Measurements from ENCODE around the gene INPP4B. TPM values are rescaled to one million over a fixed set of nuclear protein-coding genes. Genes with fewer than 3 reads are reported as not detected.

The INPP4B gene
- total RNA-seq, 2 experiments from 2014 or later: not detected

DNA sequence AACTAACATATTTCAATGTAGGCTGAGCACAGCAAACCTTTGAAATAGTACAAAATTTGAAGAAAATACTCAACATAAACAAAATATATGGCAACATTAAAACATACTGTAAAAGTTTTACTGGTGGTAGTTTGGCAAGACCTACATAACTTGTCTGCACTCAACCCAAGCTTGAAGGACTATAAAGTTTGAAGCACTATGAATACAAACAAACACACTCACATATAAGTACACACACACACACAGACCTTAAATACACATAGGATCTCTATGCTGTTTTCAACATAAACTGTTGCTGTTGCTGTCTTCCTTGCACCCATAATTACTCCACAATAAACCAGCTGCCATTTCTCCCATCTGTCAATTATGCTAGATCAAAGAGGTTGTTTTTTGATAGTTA, 620.1 kb downstream of the INPP4B start:
- TF ChIP-seq, protein P1, sequence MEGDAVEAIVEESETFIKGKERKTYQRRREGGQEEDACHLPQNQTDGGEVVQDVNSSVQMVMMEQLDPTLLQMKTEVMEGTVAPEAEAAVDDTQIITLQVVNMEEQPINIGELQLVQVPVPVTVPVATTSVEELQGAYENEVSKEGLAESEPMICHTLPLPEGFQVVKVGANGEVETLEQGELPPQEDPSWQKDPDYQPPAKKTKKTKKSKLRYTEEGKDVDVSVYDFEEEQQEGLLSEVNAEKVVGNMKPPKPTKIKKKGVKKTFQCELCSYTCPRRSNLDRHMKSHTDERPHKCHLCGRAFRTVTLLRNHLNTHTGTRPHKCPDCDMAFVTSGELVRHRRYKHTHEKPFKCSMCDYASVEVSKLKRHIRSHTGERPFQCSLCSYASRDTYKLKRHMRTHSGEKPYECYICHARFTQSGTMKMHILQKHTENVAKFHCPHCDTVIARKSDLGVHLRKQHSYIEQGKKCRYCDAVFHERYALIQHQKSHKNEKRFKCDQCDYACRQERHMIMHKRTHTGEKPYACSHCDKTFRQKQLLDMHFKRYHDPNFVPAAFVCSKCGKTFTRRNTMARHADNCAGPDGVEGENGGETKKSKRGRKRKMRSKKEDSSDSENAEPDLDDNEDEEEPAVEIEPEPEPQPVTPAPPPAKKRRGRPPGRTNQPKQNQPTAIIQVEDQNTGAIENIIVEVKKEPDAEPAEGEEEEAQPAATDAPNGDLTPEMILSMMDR (conservative IDR thresholded peaks at IDR 0.05; ENCODE audit: low read length): no peak
- no peak for TF ChIP-seq EZH2phosphoT487 (IDR thresholded peaks at IDR 0.05; ENCODE audit: borderline replicate concordance, low read depth, low read length)
- no peak overlapping the region for H3K4me3 ChIP-seq (ENCODE audit: low read depth, low read length, poor library complexity, severe bottlenecking)
- DNase-seq (ENCODE audit: low spot score): no peak
- POLR2A ChIA-PET: no interaction called here
- no peaks in the 10 kb centered on the region for H3K36me3 ChIP-seq (ENCODE audit: insufficient read depth, low read length)
- H3K79me2 ChIP-seq (ENCODE audit: insufficient read depth, low read depth, low read length): no peaks in the 10 kb centered on the region
- H3K9me2 ChIP-seq (ENCODE audit: insufficient read depth, low read length): no peaks in the 10 kb centered on the region
- H3K4me2 ChIP-seq (ENCODE audit: low read length): no peak overlapping the region
- H3K4me1 ChIP-seq (ENCODE audit: insufficient read depth, low read length, poor library complexity, severe bottlenecking): no peaks in the 10 kb centered on the region
- no peaks in the 10 kb centered on the region for H4K20me1 ChIP-seq (ENCODE audit: insufficient read depth, low read length)
- H2AFZ ChIP-seq (ENCODE audit: low read length): no peak overlapping the region
- CTCF ChIA-PET (ENCODE audit: unreplicated experiment): no interaction called here
- H3K27ac ChIP-seq (ENCODE audit: low read depth, low read length, poor library complexity, severe bottlenecking): no peak overlapping the region
- no TSS peak for BruUV-seq (replicated peaks)
- intact Hi-C loops (cut with micrococcal nuclease; ENCODE audit: unreplicated experiment): no loop called here
- no peaks in the 10 kb centered on the region for H3K9me3 ChIP-seq (ENCODE audit: low read length)

DNA sequence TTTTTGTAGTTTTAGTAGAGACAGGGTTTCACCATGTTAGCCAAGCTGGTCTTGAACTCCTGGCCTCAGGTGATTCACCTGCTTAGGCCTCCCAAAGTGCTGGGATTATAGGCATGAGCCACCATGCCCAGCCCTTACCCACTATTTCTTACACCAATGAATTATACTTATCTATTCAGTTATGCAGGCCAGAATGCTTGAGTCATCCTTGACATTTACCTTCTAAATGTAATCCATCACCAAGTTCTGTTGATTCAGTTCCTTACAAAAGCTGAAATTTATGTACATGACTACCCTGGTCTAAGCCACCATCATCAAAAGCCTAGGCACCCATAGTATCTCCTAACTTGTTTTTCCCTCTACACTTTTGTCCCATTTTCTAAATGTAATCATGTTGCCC, 624.0 kb downstream of the INPP4B start:
- no TSS peak for BruUV-seq (replicated peaks)
- intact Hi-C loops (cut with micrococcal nuclease; ENCODE audit: unreplicated experiment): no loop called here
- POLR2A ChIA-PET: no interaction called here

DNA sequence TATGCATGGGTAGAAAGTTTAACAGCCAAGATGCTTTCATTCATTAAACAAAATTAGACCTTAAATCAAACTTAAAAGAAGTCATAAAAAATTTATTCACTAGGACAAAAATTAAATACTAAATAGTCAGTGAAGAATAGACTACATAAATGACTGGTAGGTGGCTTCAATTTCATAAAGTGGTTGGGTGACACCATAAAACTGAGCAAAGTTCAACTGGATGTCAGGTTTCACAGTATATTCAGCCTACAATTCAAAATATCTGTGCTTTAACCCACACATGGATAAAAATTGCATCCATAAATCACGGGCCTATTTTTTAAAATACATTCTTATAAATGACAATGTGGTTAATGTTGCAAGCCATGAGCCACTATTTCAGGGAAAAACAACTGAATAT, 627.4 kb downstream of the INPP4B start:
- BruUV-seq (replicated peaks): no TSS peak
- POLR2A ChIA-PET: interaction anchor here (1.0 kb wide), 1 partner anchor 21 kb away, joined by 3 read pairs; no protein-coding TSS in a partner anchor
- CTCF ChIA-PET (ENCODE audit: unreplicated experiment): no interaction called here

More for the DNA sequence above, 624.0 kb downstream of the INPP4B start:
- TF ChIP-seq, protein P1 (conservative IDR thresholded peaks at IDR 0.05; ENCODE audit: low read length): no peak
- TF ChIP-seq EZH2phosphoT487 (IDR thresholded peaks at IDR 0.05; ENCODE audit: borderline replicate concordance, low read depth, low read length): no peak
- Histone ChIP-seq H3K4me2 (ENCODE audit: low read length) (no peak overlapping the region), H3K36me3 (ENCODE audit: insufficient read depth, low read length) (no peaks in the 10 kb centered on the region), H3K9me3 (ENCODE audit: low read length) (no peaks in the 10 kb centered on the region), H3K4me3 (ENCODE audit: low read depth, low read length, poor library complexity, severe bottlenecking) (no peak overlapping the region), H3K79me2 (ENCODE audit: insufficient read depth, low read depth, low read length) (no peaks in the 10 kb centered on the region), H4K20me1 (ENCODE audit: insufficient read depth, low read length) (no peaks in the 10 kb centered on the region), H3K9me2 (ENCODE audit: insufficient read depth, low read length) (no peaks in the 10 kb centered on the region), H3K4me1 (ENCODE audit: insufficient read depth, low read length, poor library complexity, severe bottlenecking) (no peaks in the 10 kb centered on the region), H2AFZ (ENCODE audit: low read length) (no peak overlapping the region), H3K27ac (ENCODE audit: low read depth, low read length, poor library complexity, severe bottlenecking) (no peak overlapping the region)
- CTCF ChIA-PET (ENCODE audit: unreplicated experiment): no interaction called here
- DNase-seq (ENCODE audit: low spot score): no peak

More for the DNA sequence above, 627.4 kb downstream of the INPP4B start:
- Histone ChIP-seq H2AFZ (ENCODE audit: low read length) (no peak overlapping the region), H4K20me1 (ENCODE audit: insufficient read depth, low read length) (no peaks in the 10 kb centered on the region), H3K9me3 (ENCODE audit: low read length) (no peaks in the 10 kb centered on the region), H3K4me1 (ENCODE audit: insufficient read depth, low read length, poor library complexity, severe bottlenecking) (no peaks in the 10 kb centered on the region), H3K4me2 (ENCODE audit: low read length) (no peak overlapping the region), H3K36me3 (ENCODE audit: insufficient read depth, low read length) (no peaks in the 10 kb centered on the region), H3K9me2 (ENCODE audit: insufficient read depth, low read length) (no peaks in the 10 kb centered on the region), H3K4me3 (ENCODE audit: low read depth, low read length, poor library complexity, severe bottlenecking) (no peak overlapping the region), H3K27ac (ENCODE audit: low read depth, low read length, poor library complexity, severe bottlenecking) (no peak overlapping the region), H3K79me2 (ENCODE audit: insufficient read depth, low read depth, low read length) (no peaks in the 10 kb centered on the region)
- intact Hi-C loops (cut with micrococcal nuclease; ENCODE audit: unreplicated experiment): no loop called here
- DNase-seq (ENCODE audit: low spot score): no peak
- TF ChIP-seq, protein P1 (conservative IDR thresholded peaks at IDR 0.05; ENCODE audit: low read length): no peak
- TF ChIP-seq EZH2phosphoT487 (IDR thresholded peaks at IDR 0.05; ENCODE audit: borderline replicate concordance, low read depth, low read length): no peak
